NB4 (cell line): Measurements from ENCODE around the gene ATP2A3.

Experiments used
- DNase-seq: peaks from one replicate; pipeline ENCODE4 v3.0.0; 2010; ENCODE audit warnings: low read depth
- H3K4me3 ChIP-seq: one replicate; pipeline ENCODE4 v1.5.1; 2011; ENCODE audit warnings: mild to moderate bottlenecking, low read depth, low read length, moderate library complexity
- MAX ChIP-seq: IDR thresholded peaks from 2 replicates; pipeline ENCODE4 v1.6.1; 2011; ENCODE audit warnings: low read depth, low read length
- MYC ChIP-seq: IDR thresholded peaks from 2 replicates; pipeline ENCODE4 v1.6.1; 2011; ENCODE audit warnings: low read depth, low read length
- POLR2A ChIP-seq: IDR thresholded peaks from 2 replicates; pipeline ENCODE4 v1.6.1; 2011; ENCODE audit warnings: mild to moderate bottlenecking; ENCODE audit not compliant: insufficient read length; ENCODE audit errors: extremely low read depth
- TF ChIP-seq, protein P1 (sequence below): IDR thresholded peaks from one replicate; pipeline ENCODE4 v1.5.1; 2012; ENCODE audit warnings: low read depth, low read length

ATP2A3 gene

GRCh38 chr17:3925684-3926485, 38.4 kb downstream of the ATP2A3 start:
- no peak overlapping the region for H3K4me3 ChIP-seq
- no peak for DNase-seq
- TF ChIP-seq, protein P1, sequence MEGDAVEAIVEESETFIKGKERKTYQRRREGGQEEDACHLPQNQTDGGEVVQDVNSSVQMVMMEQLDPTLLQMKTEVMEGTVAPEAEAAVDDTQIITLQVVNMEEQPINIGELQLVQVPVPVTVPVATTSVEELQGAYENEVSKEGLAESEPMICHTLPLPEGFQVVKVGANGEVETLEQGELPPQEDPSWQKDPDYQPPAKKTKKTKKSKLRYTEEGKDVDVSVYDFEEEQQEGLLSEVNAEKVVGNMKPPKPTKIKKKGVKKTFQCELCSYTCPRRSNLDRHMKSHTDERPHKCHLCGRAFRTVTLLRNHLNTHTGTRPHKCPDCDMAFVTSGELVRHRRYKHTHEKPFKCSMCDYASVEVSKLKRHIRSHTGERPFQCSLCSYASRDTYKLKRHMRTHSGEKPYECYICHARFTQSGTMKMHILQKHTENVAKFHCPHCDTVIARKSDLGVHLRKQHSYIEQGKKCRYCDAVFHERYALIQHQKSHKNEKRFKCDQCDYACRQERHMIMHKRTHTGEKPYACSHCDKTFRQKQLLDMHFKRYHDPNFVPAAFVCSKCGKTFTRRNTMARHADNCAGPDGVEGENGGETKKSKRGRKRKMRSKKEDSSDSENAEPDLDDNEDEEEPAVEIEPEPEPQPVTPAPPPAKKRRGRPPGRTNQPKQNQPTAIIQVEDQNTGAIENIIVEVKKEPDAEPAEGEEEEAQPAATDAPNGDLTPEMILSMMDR: no peak
- TF ChIP-seq POLR2A: no peak
- no peak for TF ChIP-seq MAX
- no peak for TF ChIP-seq MYC

DNA sequence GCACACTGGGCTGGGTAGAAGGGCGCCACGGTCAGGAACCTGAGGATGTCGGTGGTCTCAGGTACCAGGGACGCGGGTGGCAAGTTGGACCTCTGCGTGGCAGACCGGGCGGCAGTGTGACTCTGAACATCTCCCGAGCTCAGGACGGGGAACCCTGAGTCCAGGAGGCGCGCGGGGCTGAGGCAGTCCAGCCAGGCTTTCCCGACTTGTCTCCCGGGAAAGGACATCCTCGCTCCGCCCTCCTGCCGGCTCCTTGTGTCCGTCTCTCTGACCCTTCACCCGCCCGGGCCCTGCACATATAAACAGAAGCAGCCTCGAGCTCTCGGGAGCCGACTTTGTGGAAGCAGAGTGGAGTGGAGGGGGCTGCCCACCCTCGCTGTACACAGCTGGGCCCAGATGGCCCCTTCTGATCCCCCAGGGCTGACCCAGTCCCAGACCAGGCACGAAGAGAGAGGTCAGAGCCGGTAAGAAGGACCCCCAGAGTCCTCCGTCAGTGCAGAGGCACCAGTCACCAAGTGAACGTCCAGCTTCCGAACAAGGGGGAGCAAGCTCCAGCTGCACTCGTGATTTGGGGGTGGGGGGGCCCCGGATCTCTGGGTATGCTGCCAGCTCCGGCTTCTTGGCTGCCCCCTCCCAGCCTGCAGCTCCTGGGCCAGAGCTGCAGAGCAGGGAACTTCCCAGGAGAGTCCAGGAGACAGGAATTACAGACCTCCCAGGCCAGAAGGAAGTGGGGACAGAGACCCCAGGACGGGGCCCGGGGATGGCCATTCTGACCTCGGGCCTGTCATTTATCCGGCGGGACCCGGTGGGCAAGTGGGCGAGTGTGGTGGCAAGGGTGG, 39.5 kb downstream of the ATP2A3 start:
- TF ChIP-seq MAX: no peak
- no peak for TF ChIP-seq MYC
- TF ChIP-seq, protein P1: no peak
- no peak for TF ChIP-seq POLR2A
- DNase-seq: no peak
- no peak overlapping the region for H3K4me3 ChIP-seq

DNA sequence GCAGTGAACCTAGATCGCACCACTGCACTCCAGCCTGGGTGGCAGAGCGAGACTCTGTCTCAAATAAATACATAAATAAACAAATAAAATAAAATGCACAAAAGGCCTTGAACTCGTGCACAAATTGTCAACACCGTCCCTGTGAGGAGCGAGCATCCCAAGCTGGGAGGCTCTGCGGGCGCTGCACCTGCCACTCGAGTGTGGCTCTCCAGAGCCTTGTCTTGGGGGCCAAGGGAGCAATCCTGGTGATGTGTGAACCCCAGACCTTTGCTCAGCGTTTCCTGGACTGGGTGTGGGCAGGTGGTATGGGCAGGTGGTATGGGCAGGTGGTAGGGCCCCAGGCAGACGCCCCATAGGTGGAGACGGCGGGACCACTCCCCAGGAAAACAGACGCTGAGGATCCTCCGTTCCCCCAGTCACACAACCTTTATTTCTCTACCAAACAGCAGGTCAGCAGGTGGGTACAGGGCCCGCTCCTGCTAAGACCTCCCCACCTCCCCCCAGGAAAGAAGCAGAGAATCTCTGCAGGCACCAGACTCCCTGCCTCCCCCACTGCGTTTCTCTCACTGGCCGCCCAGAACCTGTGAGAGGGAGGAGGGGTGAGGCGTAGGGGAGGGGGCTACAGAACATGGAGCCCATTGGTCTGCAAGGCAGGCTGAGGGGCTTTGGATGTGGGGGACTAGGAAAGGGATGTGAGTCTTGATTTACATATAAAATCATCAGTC, 40.6 kb downstream of the ATP2A3 start:
- DNase-seq: no peak
- no peak for TF ChIP-seq POLR2A
- no peak overlapping the region for H3K4me3 ChIP-seq

DNA sequence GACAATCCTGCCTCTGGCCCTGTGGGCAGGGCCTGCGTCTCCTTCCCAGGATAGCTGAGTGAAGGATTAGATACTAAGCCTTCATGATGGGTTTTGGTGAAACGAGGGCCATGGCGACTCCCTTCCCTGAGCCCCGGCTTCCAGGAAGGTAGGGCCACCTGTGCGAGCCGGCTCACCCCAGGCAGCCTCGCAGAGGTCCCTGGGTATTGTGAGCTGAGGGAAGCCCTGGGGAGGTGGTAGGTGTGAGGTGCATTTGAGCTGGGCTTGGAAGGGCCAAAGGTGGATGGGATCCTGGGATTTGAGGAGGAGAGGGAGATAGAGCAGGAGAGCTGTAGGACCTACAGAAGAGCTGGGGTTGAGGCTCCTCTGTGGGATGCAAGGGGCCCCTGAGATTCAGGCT, 41.5 kb downstream of the ATP2A3 start:
- DNase-seq: no peak

DNA sequence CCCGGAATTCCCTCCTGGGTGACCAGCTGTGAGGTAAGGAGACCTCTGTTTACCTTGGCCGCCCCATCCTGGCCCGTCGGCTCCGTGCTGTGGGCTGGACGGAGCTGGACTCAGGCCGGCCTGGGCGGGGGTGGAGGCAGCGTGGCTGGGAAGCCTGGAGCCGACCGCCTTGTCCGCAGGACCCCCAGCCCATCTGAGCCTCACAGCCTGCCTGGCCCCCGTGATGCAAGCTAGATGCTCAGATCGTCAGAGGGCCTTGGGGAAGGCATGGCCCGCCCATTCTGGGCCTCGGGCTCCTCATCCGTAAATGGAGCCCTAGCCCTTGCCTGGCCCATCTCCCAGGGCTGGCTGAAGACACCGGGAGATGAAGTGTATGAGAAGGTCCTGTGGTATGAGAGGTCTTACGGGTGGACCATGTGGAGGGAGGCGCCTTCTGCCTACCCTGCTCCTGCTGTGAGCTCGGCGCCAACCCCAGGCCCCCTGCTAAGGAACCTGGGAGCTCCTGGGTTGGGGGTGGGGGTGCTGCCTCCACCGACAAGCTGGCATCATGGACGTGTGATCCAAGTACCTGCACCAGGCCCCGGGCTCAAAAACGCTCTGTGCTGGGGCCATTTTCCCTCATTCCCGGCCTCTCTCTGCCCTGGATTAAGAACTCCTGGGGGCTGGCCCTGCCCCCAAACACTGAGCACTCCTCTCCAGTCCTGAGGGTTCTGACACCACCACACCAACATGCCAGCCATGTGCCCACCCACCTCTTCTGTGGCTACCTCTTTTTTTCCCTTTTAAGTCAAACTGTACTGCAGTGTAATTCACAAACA, 42.5 kb downstream of the ATP2A3 start:
- DNase-seq: no peak
- H3K4me3 ChIP-seq: no peak overlapping the region
- TF ChIP-seq POLR2A (no peak), MYC (no peak), MAX (no peak)
- TF ChIP-seq, protein P1: no peak

More for the DNA sequence above, 41.5 kb downstream of the ATP2A3 start:
- no peak overlapping the region for H3K4me3 ChIP-seq
- TF ChIP-seq POLR2A: no peak
- TF ChIP-seq MAX: no peak
- TF ChIP-seq MYC: no peak
- TF ChIP-seq, protein P1: no peak

- TF ChIP-seq MAX (no peak), MYC (no peak), POLR2A (no peak)
- TF ChIP-seq, protein P1: no peak
- H3K4me3 ChIP-seq: no peak overlapping the region
- no peak for DNase-seq
These were observed 43.2 kb downstream of the ATP2A3 start for GRCh38 chr17:3921006-3921405.
